Heart left ventricle (tissue), 16 donors: ENCODE data around the gene CCDC136. TPM values are rescaled to one million over a fixed set of nuclear protein-coding genes. Genes with fewer than 3 reads are reported as not detected.

Experiments
- ATAC-seq, 4 donors: fragments of 200-7000 bp; cut with Tn5 transposase; one replicate each; pipeline ENCODE4 v1.9.1; 2020 to 2022; ENCODE audit warnings: moderate library complexity in 4 of 4, mild to moderate bottlenecking in 3 of 4, moderate number of reproducible peaks in 1 of 4
- DNase-seq, 5 donors: peaks; one replicate each; pipeline ENCODE4 v3.0.0-alpha.2; 2020
- H3K27ac ChIP-seq, 12 donors: fragments of 200-600 bp; sonication (generic) in 4 of 12; one replicate each; pipeline versions ENCODE4 v1.5.0 to v1.8.0; 2016 to 2022; ENCODE audit warnings: mild to moderate bottlenecking in 2 of 12
- H3K27me3 ChIP-seq, 9 donors: fragments of 200-600 bp; sonication (generic) in 2 of 9; one replicate each; pipeline versions ENCODE4 v1.5.1 to v1.8.0; 2016 to 2022; ENCODE audit warnings: mild to moderate bottlenecking in 3 of 9
- H3K36me3 ChIP-seq, 9 donors: fragments of 200-600 bp; sonication (generic) in 2 of 9; one replicate each; pipeline versions ENCODE4 v1.5.0 to v1.8.0; 2018 to 2022; ENCODE audit warnings: mild to moderate bottlenecking in 2 of 9
- H3K4me1 ChIP-seq, 12 donors: fragments of 200-600 bp; sonication (generic) in 4 of 12; one replicate each; pipeline versions ENCODE4 v1.5.0 to v1.8.0; 2016 to 2022; ENCODE audit warnings: mild to moderate bottlenecking in 3 of 12
- H3K4me3 ChIP-seq, 12 donors: fragments of 200-600 bp; sonication (generic) in 4 of 12; one replicate each; pipeline versions ENCODE4 v1.5.0 to v1.8.0; 2017 to 2022; ENCODE audit warnings: mild to moderate bottlenecking in 9 of 12, moderate library complexity in 4 of 12
- H3K9me3 ChIP-seq, 12 donors: fragments of 200-600 bp; sonication (generic) in 4 of 12; one replicate each; pipeline versions ENCODE4 v1.5.0 to v1.8.0; 2016 to 2022; ENCODE audit warnings: mild to moderate bottlenecking in 1 of 12
- POLR2A ChIP-seq, 2 donors: fragments of 450-650 bp; IDR thresholded peaks; one replicate each; pipeline ENCODE4 v1.6.1; 2017; ENCODE audit warnings: antibody characterized with exemption in 2 of 2, mild to moderate bottlenecking in 2 of 2, moderate library complexity in 2 of 2
- WGBS, 4 donors: extraction: QIAGEN DNeasy Blood & Tissue Kit in 2 of 4; methylation state at CpG; one replicate each; pipeline versions ENCODE4 v1.1.5 to v1.1.7; 2013 to 2018; 5-methylcytosine and 5-hydroxymethylcytosine counted together
- intact Hi-C, 10 donors: fragments of 100-400 bp; cut with DNase I; formaldehyde crosslinking; loops; one replicate each; pipeline versions ENCODE4 v1.11.1 to v1.14.2; 2022
- polyA plus RNA-seq, 2 donors: library from polyadenylated mRNA; stranded (reverse); fragments of 200-250 nt; gene quantifications; one replicate each; pipeline ENCODE4 v1.2.3, GENCODE V29; 2013
- total RNA-seq, 9 donors: library from RNA; depleted of rRNA in 2 of 9; stranded (reverse); fragments of >200 nt in 2 of 9; fragmentation: NEBNext Ultra II Directional in 3 of 9; extraction: Animal tissue kit (Norgen Biotek cat#: 25700) in 3 of 9; gene quantifications; one replicate each; pipeline versions ENCODE4 v1.1.0 to v1.2.4, GENCODE V29; 2016 to 2023
- TF ChIP-seq, protein P1 (sequence below), 12 donors: fragments of 200-600 bp; sonication (generic) in 4 of 12; IDR thresholded peaks; one replicate each; pipeline versions ENCODE4 v1.5.0 to v1.8.0; 2018 to 2022; ENCODE audit warnings: antibody characterized with exemption in 12 of 12, mild to moderate bottlenecking in 5 of 12
- donor health status: ischemic (EF 13 %, LVEDD 7.1; RV severe dilation, severe dysfunction).
- donor health status: healthy with polysubstance abuse.
- donor health status: DM: no; HTN: yes; CAD: no.
- donor health status: DM: no; HTN: no; CAD: no.
- donor health status: ischemic (EF 25% LVEDD 6.9; RV normal size, moderate dysfunction).
- donor health status: ischemic (EF 25% LVEDD 5.7; RV mildly dilated, moderate dysfunction).
- donor health status: healthy.
- donor health status: DM: yes; HTN: yes; CAD: no.
- donor health status: ischemic (EF 35%, LVEDD 5.7; RV mildly dilated, moderate dysfunction).
- donor health status: nonischemic (EF 11% LVEDD 7.7; RV severe dilation, severe dysfunction).
- donor health status: DM: yes; HTN: yes; CAD: no.
- donor health status: PGD.
- donor health status: ischemic (EF 29% LVEDD 5.4; RV normal size, mild dysfunction).
- donor health status: nonischemic (EF 23%, LVEDD 6.1; RV moderate dilation, normal function).

CCDC136 gene
- total and polyA plus RNA-seq, 11 donors = 6.4 to 22.8 (median 10.4) TPM

GRCh38 chr7:128827248-128827958, 35.6 kb downstream of the CCDC136 start:
- 43 to 67% (median 60%) methylated on average over 12 to 17 of the region's 17 CpGs for WGBS, 4 donors
- H3K4me3 ChIP-seq = peak overlapping the region in 10 of 12 donors; percentile 7 to 47 (median 36)
- intact Hi-C loops = loop anchor here in 4 of 10 donors (5.0 to 10.0 kb wide), 3 partner anchors 35 to 85 kb away; partner anchors contain the start of gene CCDC136 (in 4 of the 4)

GRCh38 chr7:128827971-128828711, 36.4 kb downstream of the CCDC136 start:
- H3K4me3 ChIP-seq = peak overlapping the region in 10 of 12 donors; percentile 7 to 47 (median 36)
- H3K4me1 ChIP-seq = peaks cover 0 to 54% (median 32%) of the 10 kb centered on the region in 12 donors
- H3K9me3 ChIP-seq = no peaks in the 10 kb centered on the region
- DNase-seq (peak in 4 of 5 donors; percentile 80 to 91 (median 85)), ATAC-seq (peak; percentile 50 to 74 (median 55))
- H3K27ac ChIP-seq = peak overlapping the region; percentile 77 to 100 (median 96)
- peak in 1 of 2 donors; percentile 41 for TF ChIP-seq POLR2A (IDR thresholded peaks at IDR 0.05)
- TF ChIP-seq, protein P1, sequence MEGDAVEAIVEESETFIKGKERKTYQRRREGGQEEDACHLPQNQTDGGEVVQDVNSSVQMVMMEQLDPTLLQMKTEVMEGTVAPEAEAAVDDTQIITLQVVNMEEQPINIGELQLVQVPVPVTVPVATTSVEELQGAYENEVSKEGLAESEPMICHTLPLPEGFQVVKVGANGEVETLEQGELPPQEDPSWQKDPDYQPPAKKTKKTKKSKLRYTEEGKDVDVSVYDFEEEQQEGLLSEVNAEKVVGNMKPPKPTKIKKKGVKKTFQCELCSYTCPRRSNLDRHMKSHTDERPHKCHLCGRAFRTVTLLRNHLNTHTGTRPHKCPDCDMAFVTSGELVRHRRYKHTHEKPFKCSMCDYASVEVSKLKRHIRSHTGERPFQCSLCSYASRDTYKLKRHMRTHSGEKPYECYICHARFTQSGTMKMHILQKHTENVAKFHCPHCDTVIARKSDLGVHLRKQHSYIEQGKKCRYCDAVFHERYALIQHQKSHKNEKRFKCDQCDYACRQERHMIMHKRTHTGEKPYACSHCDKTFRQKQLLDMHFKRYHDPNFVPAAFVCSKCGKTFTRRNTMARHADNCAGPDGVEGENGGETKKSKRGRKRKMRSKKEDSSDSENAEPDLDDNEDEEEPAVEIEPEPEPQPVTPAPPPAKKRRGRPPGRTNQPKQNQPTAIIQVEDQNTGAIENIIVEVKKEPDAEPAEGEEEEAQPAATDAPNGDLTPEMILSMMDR (IDR thresholded peaks at IDR 0.05) = no peak
- WGBS, 4 donors = 51 to 58% (median 54%) methylated on average over 10 of the region's 10 CpGs
- intact Hi-C loops = loop anchor here in 4 of 10 donors (5.0 to 10.0 kb wide), 3 partner anchors 36 to 86 kb away; partner anchors contain the start of gene CCDC136 (in 4 of the 4)
- H3K27me3 ChIP-seq = peaks cover 0 to 31% (median 0%) of the 10 kb centered on the region in 9 donors
- H3K36me3 ChIP-seq = no peaks in the 10 kb centered on the region

More at GRCh38 chr7:128827248-128827958, 35.6 kb downstream of the CCDC136 start:
- no peaks in the 10 kb centered on the region for H3K9me3 ChIP-seq
- no peaks in the 10 kb centered on the region for H3K36me3 ChIP-seq
- ATAC-seq (peak; percentile 68 to 75 (median 72)), DNase-seq (peak in 4 of 5 donors; percentile 70 to 87 (median 78))
- peak overlapping the region; percentile 70 to 100 (median 96) for H3K27ac ChIP-seq
- H3K4me1 ChIP-seq = peaks cover 0 to 46% (median 25%) of the 10 kb centered on the region in 12 donors
- peaks cover 0 to 27% (median 0%) of the 10 kb centered on the region in 9 donors for H3K27me3 ChIP-seq
- TF ChIP-seq POLR2A (IDR thresholded peaks at IDR 0.05) = no peak
- TF ChIP-seq, protein P1 (IDR thresholded peaks at IDR 0.05) = no peak

DNA sequence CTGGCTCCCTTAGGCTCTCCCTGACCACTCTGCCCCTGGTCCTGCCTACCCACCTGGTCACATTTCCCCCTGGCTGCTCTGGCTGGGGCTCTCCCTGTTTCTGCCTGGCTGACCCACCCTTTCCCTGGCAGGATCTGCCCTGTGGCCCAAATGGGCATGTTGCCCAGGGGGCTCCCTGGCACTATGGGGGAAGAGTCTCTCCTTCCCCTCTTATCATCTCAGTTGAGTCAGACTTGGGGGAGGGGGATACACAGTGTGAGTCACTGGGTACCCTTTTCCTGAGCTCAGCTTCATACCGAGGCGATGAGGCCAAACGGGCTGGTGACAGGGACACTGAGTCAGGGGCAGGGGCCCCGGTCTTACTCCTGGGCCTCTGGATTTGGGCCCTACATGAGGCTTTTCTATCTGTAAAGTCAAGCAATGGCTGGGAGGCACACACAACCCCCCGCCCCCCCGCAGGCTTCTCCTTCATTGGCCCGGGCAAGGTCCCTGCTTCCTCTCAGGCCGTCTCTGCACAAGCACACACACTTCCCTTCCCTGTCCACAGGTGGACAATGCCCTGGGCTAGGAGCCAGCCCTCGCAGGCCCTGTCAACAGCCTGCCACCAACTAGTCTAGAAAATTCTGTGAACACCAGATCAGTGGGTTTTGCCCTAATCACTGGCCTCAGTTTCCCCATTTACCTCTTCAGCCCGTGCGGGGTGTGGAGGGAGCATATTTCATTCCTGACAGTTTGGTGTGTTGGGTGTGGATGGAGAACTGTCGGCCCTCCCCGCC, 37.8 kb downstream of the CCDC136 start:
- Histone ChIP-seq H3K4me3 (peak overlapping the region in 11 of 12 donors; percentile 17 to 94 (median 80)), H3K27me3 (peaks cover 0 to 31% (median 0%) of the 10 kb centered on the region in 9 donors), H3K36me3 (peaks cover 0 to 1% (median 0%) of the 10 kb centered on the region in 9 donors), H3K4me1 (peaks cover 0 to 68% (median 41%) of the 10 kb centered on the region in 12 donors), H3K27ac (peak overlapping the region; percentile 82 to 100 (median 96)), H3K9me3 (no peaks in the 10 kb centered on the region)
- TF ChIP-seq, protein P1 (IDR thresholded peaks at IDR 0.05) = no peak
- TF ChIP-seq POLR2A (IDR thresholded peaks at IDR 0.05) = no peak
- intact Hi-C loops = loop anchor here in 7 of 10 donors (2.0 to 10.0 kb wide), 7 partner anchors 37 to 92 kb away; partner anchors contain the start of genes CCDC136 (in 5 of the 7) and CALU (in 3 of the 7)
- 12 to 40% (median 18%) methylated on average over 10 to 13 of the region's 13 CpGs for WGBS, 4 donors
- no peak for ATAC-seq
- DNase-seq = peak in 4 of 5 donors; percentile 59 to 71 (median 64)
